GM10248 (cell line): Measurements from ENCODE around the gene EIF4H.

Experiments used
- CTCF ChIA-PET: fragments of 300-600 bp; sonication (Branson Sonifier 250); formaldehyde crosslinking; extraction: SDS; loops from one replicate; lab custom pipeline; 2021; ENCODE audit warnings: antibody characterized with exemption; lab: Yijun Ruan, JAX
- POLR2A ChIA-PET: fragments of 350-650 bp; sonication (Branson Sonifier 250); formaldehyde crosslinking; extraction: SDS; loops from one replicate; lab custom pipeline; 2020; ENCODE audit warnings: antibody characterized with exemption; lab: Yijun Ruan, JAX
- DNase-seq: peaks from one replicate; pipeline ENCODE4 v3.0.0; 2012; ENCODE audit errors: extremely low spot score
- CTCF ChIP-seq: IDR thresholded peaks from 2 replicates; pipeline ENCODE4 v1.5.1; 2012; ENCODE audit warnings: mild to moderate bottlenecking, low read depth; ENCODE audit errors: extremely low read depth, missing control alignments, control extremely low read depth

Gene EIF4H

GRCh38 chr7:74173491-74173865, 678 bp upstream of the EIF4H start:
- ChIA-PET CTCF (interaction anchor here (0.7 to 4.8 kb wide), 6 partner anchors 9 to 106 kb away, joined by 3 to 19 read pairs (median 5); no protein-coding TSS in a partner anchor), POLR2A (interaction anchor here (1.0 to 1.3 kb wide), 2 partner anchors 11 kb away, joined by 3 to 7 read pairs; no protein-coding TSS in a partner anchor)
- no peak for DNase-seq
- TF ChIP-seq CTCF = no peak

- DNase-seq = peak; percentile 38
- ChIA-PET CTCF (interaction anchor here (0.8 to 4.8 kb wide), 6 partner anchors 9 to 227 kb away, joined by 3 to 19 read pairs (median 6); no protein-coding TSS in a partner anchor), POLR2A (interaction anchor here (0.5 to 1.3 kb wide), 2 partner anchors 9 to 758 kb away, joined by 3 to 7 read pairs; no protein-coding TSS in a partner anchor)
- TF ChIP-seq CTCF = no peak
Observed at GRCh38 chr7:74174606-74175082, 488 bp downstream of the EIF4H start.

GRCh38 chr7:74175340-74175739, 1.2 kb downstream of the EIF4H start:
- no peak for DNase-seq
- TF ChIP-seq CTCF = no peak
- ChIA-PET CTCF (interaction anchor here (1.2 to 4.8 kb wide), 5 partner anchors 9 to 226 kb away, joined by 3 to 19 read pairs (median 7); no protein-coding TSS in a partner anchor), POLR2A (interaction anchor here (0.8 kb wide), 1 partner anchor 92 kb away, joined by 3 read pairs; no protein-coding TSS in a partner anchor)

GRCh38 chr7:74176555-74176954, 2.4 kb downstream of the EIF4H start:
- POLR2A ChIA-PET = interaction anchor here (0.6 kb wide), 1 partner anchor 221 kb away, joined by 6 read pairs; no protein-coding TSS in a partner anchor
- no peak for DNase-seq
- CTCF ChIA-PET = interaction anchor here (2.2 to 4.8 kb wide), 2 partner anchors 15 to 31 kb away, joined by 6 to 19 read pairs; no protein-coding TSS in a partner anchor
- TF ChIP-seq CTCF = no peak

- no peak for DNase-seq
- POLR2A ChIA-PET = interaction anchor here (0.7 to 1.3 kb wide), 7 partner anchors 11 to 476 kb away, joined by 3 to 5 read pairs (median 3); partner anchors contain the start of gene LIMK1
- TF ChIP-seq CTCF = no peak
- CTCF ChIA-PET = interaction anchor here (1.2 to 3.2 kb wide), 7 partner anchors 11 to 110 kb away, joined by 3 to 17 read pairs (median 4); no protein-coding TSS in a partner anchor
Observed at GRCh38 chr7:74178632-74179031, 4.5 kb downstream of the EIF4H start.

GRCh38 chr7:74179935-74180604, 5.9 kb downstream of the EIF4H start:
- no peak for TF ChIP-seq CTCF
- DNase-seq = no peak
- ChIA-PET CTCF (interaction anchor here (0.9 to 4.9 kb wide), 7 partner anchors 10 to 221 kb away, joined by 3 to 21 read pairs (median 4); no protein-coding TSS in a partner anchor), POLR2A (no interaction called here)
